ENCODE measurements around the gene ASB2. TPM values are rescaled to one million over a fixed set of nuclear protein-coding genes. Genes with fewer than 3 reads are reported as not detected.

ASB2 gene
- total RNA-seq, 1 donor: 0.45 TPM

GRCh38 chr14:93921001-93921806 is 55.2 kb downstream of the ASB2 start:
- H3K4me3 ChIP-seq (ENCODE audit: low read depth, low read length): no peak overlapping the region
- no peak for DNase-seq (ENCODE audit: low read depth)
- no peak for TF ChIP-seq CTCF (IDR thresholded peaks at IDR 0.05; ENCODE audit: insufficient read depth, low read length)

GRCh38 chr14:93917141-93917540 is 59.2 kb downstream of the ASB2 start:
- DNase-seq (ENCODE audit: low read depth): no peak
- no peak for TF ChIP-seq CTCF (IDR thresholded peaks at IDR 0.05; ENCODE audit: insufficient read depth, low read length)
- no peak overlapping the region for H3K4me3 ChIP-seq (ENCODE audit: low read depth, low read length)

GRCh38 chr14:93916498-93916897 is 59.9 kb downstream of the ASB2 start:
- no peak for DNase-seq (ENCODE audit: low read depth)
- TF ChIP-seq CTCF (IDR thresholded peaks at IDR 0.05; ENCODE audit: insufficient read depth, low read length): no peak
- no peak overlapping the region for H3K4me3 ChIP-seq (ENCODE audit: low read depth, low read length)

- H3K4me3 ChIP-seq (ENCODE audit: low read depth, low read length): no peak overlapping the region
- no peak for DNase-seq (ENCODE audit: low read depth)
- TF ChIP-seq CTCF (IDR thresholded peaks at IDR 0.05; ENCODE audit: insufficient read depth, low read length): no peak
Observed at GRCh38 chr14:93915800-93916199, 60.6 kb downstream of the ASB2 start.

- no peak for DNase-seq (ENCODE audit: low read depth)
- no peak for TF ChIP-seq CTCF (IDR thresholded peaks at IDR 0.05; ENCODE audit: insufficient read depth, low read length)
- no peak overlapping the region for H3K4me3 ChIP-seq (ENCODE audit: low read depth, low read length)
Observed at GRCh38 chr14:93915070-93915705, 61.2 kb downstream of the ASB2 start.

GRCh38 chr14:93914278-93914677 is 62.1 kb downstream of the ASB2 start:
- no peak overlapping the region for H3K4me3 ChIP-seq (ENCODE audit: low read depth, low read length)
- TF ChIP-seq CTCF (IDR thresholded peaks at IDR 0.05; ENCODE audit: insufficient read depth, low read length): no peak
- peak; percentile 32 for DNase-seq (ENCODE audit: low read depth)
